ENCODE results near the gene STK35. TPM values are rescaled to one million over a fixed set of nuclear protein-coding genes. Genes with fewer than 3 reads are reported as not detected.
"Not testable (repeated sequence)": the region's sequence is repeated elsewhere in the genome, so short reads cannot be mapped to it uniquely, and the experiment has no call there.

The STK35 gene
- polyA plus RNA-seq, 3 donors, result 1.2 to 9.3 (median 2.0) TPM

DNA sequence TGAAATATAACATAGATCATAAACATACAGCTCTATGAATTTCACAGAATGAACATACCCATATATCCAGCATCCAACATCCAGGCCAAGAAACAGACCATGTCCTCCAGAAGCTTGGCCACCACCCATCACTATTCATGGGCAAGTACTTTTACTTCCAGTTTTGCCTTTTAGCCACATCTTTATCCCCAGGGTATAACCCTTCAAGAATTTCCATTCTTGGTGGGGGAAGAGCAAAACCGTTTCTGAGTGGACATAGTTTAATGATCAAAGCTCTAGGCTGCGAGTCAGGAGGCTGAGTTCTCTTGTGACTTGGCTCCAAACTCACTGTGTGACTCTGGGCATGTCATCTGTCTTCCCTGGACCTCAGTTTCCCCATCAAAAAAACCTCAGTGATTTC is 78.3 kb downstream of the STK35 start:
- no peak overlapping the region for H2AFZ ChIP-seq (ENCODE audit: insufficient read depth, low read depth, low read length, poor library complexity, severe bottlenecking)
- TF ChIP-seq, protein P1, sequence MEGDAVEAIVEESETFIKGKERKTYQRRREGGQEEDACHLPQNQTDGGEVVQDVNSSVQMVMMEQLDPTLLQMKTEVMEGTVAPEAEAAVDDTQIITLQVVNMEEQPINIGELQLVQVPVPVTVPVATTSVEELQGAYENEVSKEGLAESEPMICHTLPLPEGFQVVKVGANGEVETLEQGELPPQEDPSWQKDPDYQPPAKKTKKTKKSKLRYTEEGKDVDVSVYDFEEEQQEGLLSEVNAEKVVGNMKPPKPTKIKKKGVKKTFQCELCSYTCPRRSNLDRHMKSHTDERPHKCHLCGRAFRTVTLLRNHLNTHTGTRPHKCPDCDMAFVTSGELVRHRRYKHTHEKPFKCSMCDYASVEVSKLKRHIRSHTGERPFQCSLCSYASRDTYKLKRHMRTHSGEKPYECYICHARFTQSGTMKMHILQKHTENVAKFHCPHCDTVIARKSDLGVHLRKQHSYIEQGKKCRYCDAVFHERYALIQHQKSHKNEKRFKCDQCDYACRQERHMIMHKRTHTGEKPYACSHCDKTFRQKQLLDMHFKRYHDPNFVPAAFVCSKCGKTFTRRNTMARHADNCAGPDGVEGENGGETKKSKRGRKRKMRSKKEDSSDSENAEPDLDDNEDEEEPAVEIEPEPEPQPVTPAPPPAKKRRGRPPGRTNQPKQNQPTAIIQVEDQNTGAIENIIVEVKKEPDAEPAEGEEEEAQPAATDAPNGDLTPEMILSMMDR (IDR thresholded peaks at IDR 0.05), result no peak
- H3K27me3 Mint-ChIP-seq (ENCODE audit: low read depth in 3 of 3), result peaks cover 12 to 20% (median 16%) of the 10 kb centered on the region in 3 donors
- H3K36me3 Mint-ChIP-seq, result no peaks in the 10 kb centered on the region
- no peaks in the 10 kb centered on the region for H4K20me1 ChIP-seq (ENCODE audit: insufficient read depth, low read length)
- no peaks in the 10 kb centered on the region for H3K79me2 ChIP-seq (ENCODE audit: insufficient read depth, low read length)
- no peak overlapping the region for H3K4me2 ChIP-seq (replicated peaks; ENCODE audit: extremely low read depth, low read length, poor library complexity, severe bottlenecking)
- intact Hi-C loops (cut with micrococcal nuclease), result no loop called here
- H3K36me3 ChIP-seq (replicated peaks in 1 of 2; ENCODE audit: control insufficient read depth in 1 of 2, insufficient read depth in 2 of 2, low read length in 2 of 2), result no peaks in the 10 kb centered on the region
- H3K4me3 ChIP-seq (replicated peaks in 1 of 3; ENCODE audit: low read depth in 2 of 3, low read length in 3 of 3), result no peak overlapping the region
- no peaks in the 10 kb centered on the region for H3K9me3 Mint-ChIP-seq
- H3K9me3 ChIP-seq (replicated peaks in 1 of 2; ENCODE audit: control insufficient read depth in 1 of 2, insufficient read depth in 1 of 2, low read length in 2 of 2), result no peaks in the 10 kb centered on the region
- no peak overlapping the region for H3K9ac ChIP-seq (ENCODE audit: insufficient read depth, low read length, poor library complexity, severe bottlenecking)
- H3K4me1 ChIP-seq (ENCODE audit: control insufficient read depth in 1 of 2, insufficient read depth in 2 of 2, low read length in 2 of 2), result peaks cover 9 to 10% of the 10 kb centered on the region in 2 donors
- 86% methylated on average over 1 of the region's 2 CpGs for WGBS (ENCODE audit: insufficient coverage)
- no peak overlapping the region for H3K4me3 Mint-ChIP-seq
- H3K27me3 ChIP-seq (ENCODE audit: control insufficient read depth in 2 of 2, insufficient read depth in 2 of 2, low read length in 2 of 2), result peaks cover 2 to 3% of the 10 kb centered on the region in 2 donors
- H3K27ac Mint-ChIP-seq, result no peak overlapping the region
- DNase-seq, result no peak
- H3K4me1 Mint-ChIP-seq, result peaks cover 18% of the 10 kb centered on the region
- H3K27ac ChIP-seq (ENCODE audit: low read depth in 1 of 2, low read length in 2 of 2), result no peak overlapping the region

DNA sequence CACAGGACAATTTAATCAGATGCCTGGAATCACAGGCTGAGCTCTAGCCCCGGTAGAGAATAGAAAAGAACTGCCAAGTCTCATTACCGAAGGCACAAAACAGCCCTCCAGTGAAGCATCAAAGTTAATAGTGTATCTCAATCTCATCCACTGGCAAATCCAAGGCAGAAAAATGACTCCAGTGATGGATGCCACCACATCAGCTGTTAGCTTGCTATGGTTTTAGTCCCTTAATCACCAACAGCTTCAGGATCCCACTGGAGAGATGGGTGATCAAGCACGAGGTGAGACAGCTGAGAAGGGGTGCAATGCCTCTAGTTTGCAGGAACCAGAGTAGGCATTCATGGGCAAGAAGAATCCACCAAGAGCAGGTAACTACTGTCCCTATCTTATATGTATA is 81.8 kb downstream of the STK35 start:
- H3K27me3 Mint-ChIP-seq (ENCODE audit: low read depth in 3 of 3), result peaks cover 15 to 20% (median 15%) of the 10 kb centered on the region in 3 donors
- DNase-seq, result no peak
- H4K20me1 ChIP-seq (ENCODE audit: insufficient read depth, low read length), result no peaks in the 10 kb centered on the region
- H3K4me1 Mint-ChIP-seq, result peaks cover 16% of the 10 kb centered on the region
- no peaks in the 10 kb centered on the region for H3K36me3 Mint-ChIP-seq
- WGBS (ENCODE audit: insufficient coverage), result 75% methylated on average over 2 of the region's 3 CpGs
- TF ChIP-seq, protein P1 (IDR thresholded peaks at IDR 0.05), result no peak
- no peak overlapping the region for H3K4me2 ChIP-seq (replicated peaks; ENCODE audit: extremely low read depth, low read length, poor library complexity, severe bottlenecking)
- no peaks in the 10 kb centered on the region for H3K36me3 ChIP-seq (replicated peaks in 1 of 2; ENCODE audit: control insufficient read depth in 1 of 2, insufficient read depth in 2 of 2, low read length in 2 of 2)
- peaks cover 9 to 10% of the 10 kb centered on the region in 2 donors for H3K4me1 ChIP-seq (ENCODE audit: control insufficient read depth in 1 of 2, insufficient read depth in 2 of 2, low read length in 2 of 2)
- intact Hi-C loops (cut with micrococcal nuclease), result no loop called here
- no peaks in the 10 kb centered on the region for H3K79me2 ChIP-seq (ENCODE audit: insufficient read depth, low read length)
- H3K27ac Mint-ChIP-seq, result no peak overlapping the region
- peaks cover 7 to 16% (median 14%) of the 10 kb centered on the region in 7 donors for H3K9me3 Mint-ChIP-seq
- H3K9me3 ChIP-seq (replicated peaks in 1 of 2; ENCODE audit: control insufficient read depth in 1 of 2, insufficient read depth in 1 of 2, low read length in 2 of 2), result peaks cover 0 to 13% of the 10 kb centered on the region in 2 donors
- no peak overlapping the region for H2AFZ ChIP-seq (ENCODE audit: insufficient read depth, low read depth, low read length, poor library complexity, severe bottlenecking)
- H3K4me3 ChIP-seq (replicated peaks in 1 of 3; ENCODE audit: low read depth in 2 of 3, low read length in 3 of 3), result no peak overlapping the region
- no peak overlapping the region for H3K9ac ChIP-seq (ENCODE audit: insufficient read depth, low read length, poor library complexity, severe bottlenecking)
- no peak overlapping the region for H3K4me3 Mint-ChIP-seq
- peaks cover 1 to 3% of the 10 kb centered on the region in 2 donors for H3K27me3 ChIP-seq (ENCODE audit: control insufficient read depth in 2 of 2, insufficient read depth in 2 of 2, low read length in 2 of 2)
- H3K27ac ChIP-seq (ENCODE audit: low read depth in 1 of 2, low read length in 2 of 2), result no peak overlapping the region

DNA sequence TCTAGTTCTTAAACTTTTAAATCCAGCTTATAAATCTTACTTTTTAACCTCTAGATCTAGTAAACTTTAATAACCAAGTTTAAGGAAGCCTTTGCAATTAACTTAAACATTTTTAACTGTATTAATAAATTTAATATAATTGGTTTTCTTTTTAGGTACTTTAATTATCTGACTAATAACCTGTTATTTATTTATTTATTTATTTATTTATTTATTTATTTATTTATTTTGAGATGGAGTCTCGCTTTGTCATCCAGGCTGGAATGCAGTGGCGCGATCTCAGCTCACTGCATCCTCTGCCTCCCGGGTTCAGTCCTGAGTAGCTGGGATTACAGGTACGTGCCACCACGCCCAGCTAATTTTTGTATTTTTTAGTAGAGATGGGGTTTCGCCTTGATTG is 83.3 kb downstream of the STK35 start:
- H3K4me3 ChIP-seq (replicated peaks in 1 of 3; ENCODE audit: low read depth in 2 of 3, low read length in 3 of 3); H3K4me1 ChIP-seq (ENCODE audit: control insufficient read depth in 1 of 2, insufficient read depth in 2 of 2, low read length in 2 of 2); H2AFZ ChIP-seq (ENCODE audit: insufficient read depth, low read depth, low read length, poor library complexity, severe bottlenecking); H3K36me3 ChIP-seq (replicated peaks in 1 of 2; ENCODE audit: control insufficient read depth in 1 of 2, insufficient read depth in 2 of 2, low read length in 2 of 2); DNase-seq; intact Hi-C loops (cut with micrococcal nuclease); H3K9ac ChIP-seq (ENCODE audit: insufficient read depth, low read length, poor library complexity, severe bottlenecking); H3K4me2 ChIP-seq (replicated peaks; ENCODE audit: extremely low read depth, low read length, poor library complexity, severe bottlenecking); H3K4me3 Mint-ChIP-seq; H3K27ac ChIP-seq (ENCODE audit: low read depth in 1 of 2, low read length in 2 of 2); H3K79me2 ChIP-seq (ENCODE audit: insufficient read depth, low read length); H3K27ac Mint-ChIP-seq; H3K36me3 Mint-ChIP-seq; H4K20me1 ChIP-seq (ENCODE audit: insufficient read depth, low read length): not testable (repeated sequence)
- peaks cover 0 to 11% of the 10 kb centered on the region in 2 donors for H3K27me3 ChIP-seq (ENCODE audit: control insufficient read depth in 2 of 2, insufficient read depth in 2 of 2, low read length in 2 of 2)
- peaks cover 7 to 16% (median 14%) of the 10 kb centered on the region in 7 donors for H3K9me3 Mint-ChIP-seq
- H3K27me3 Mint-ChIP-seq (ENCODE audit: low read depth in 3 of 3), result peaks cover 12 to 18% (median 13%) of the 10 kb centered on the region in 3 donors
- H3K9me3 ChIP-seq (replicated peaks in 1 of 2; ENCODE audit: control insufficient read depth in 1 of 2, insufficient read depth in 1 of 2, low read length in 2 of 2), result peaks cover 0 to 13% of the 10 kb centered on the region in 2 donors
- H3K4me1 Mint-ChIP-seq, result peaks cover 12% of the 10 kb centered on the region
- 100% methylated on average over 4 of the region's 7 CpGs for WGBS (ENCODE audit: insufficient coverage)
